Esophagus squamous epithelium (tissue), 4 donors: ENCODE results near the gene PUS1.

Experiments
- CTCF ChIP-seq, 6 experiments: fragments of 450-650 bp in 4 of 6; fragments of 200-600 bp in 2 of 6; sonication (generic) in 2 of 6; IDR thresholded peaks; one replicate each; pipeline ENCODE4 v1.5.1; 2016 to 2019; ENCODE audit warnings: antibody characterized with exemption in 6 of 6, mild to moderate bottlenecking in 4 of 6, moderate library complexity in 4 of 6
- POLR2A ChIP-seq, 4 donors: fragments of 450-650 bp; IDR thresholded peaks; one replicate each; pipeline ENCODE4 v1.6.1; 2017; ENCODE audit warnings: antibody characterized with exemption in 4 of 4, mild to moderate bottlenecking in 4 of 4, moderate library complexity in 3 of 4

- TF ChIP-seq CTCF (IDR thresholded peaks at IDR 0.05) (no peak), POLR2A (IDR thresholded peaks at IDR 0.05) (no peak)
Observed at GRCh38 chr12:131885543-131886057, 43.5 kb upstream of the PUS1 start.
